Kidney tubule cell (primary cell): Measurements from ENCODE around the gene USP44.
A peak's percentile ranks its signal among the peaks of the same experiment; 100 is the strongest.

Experiments
- DNase-seq: peaks from one replicate; pipeline ENCODE4 v3.0.0-alpha.2; 2018; ENCODE audit warnings: low spot score

Gene USP44

DNA sequence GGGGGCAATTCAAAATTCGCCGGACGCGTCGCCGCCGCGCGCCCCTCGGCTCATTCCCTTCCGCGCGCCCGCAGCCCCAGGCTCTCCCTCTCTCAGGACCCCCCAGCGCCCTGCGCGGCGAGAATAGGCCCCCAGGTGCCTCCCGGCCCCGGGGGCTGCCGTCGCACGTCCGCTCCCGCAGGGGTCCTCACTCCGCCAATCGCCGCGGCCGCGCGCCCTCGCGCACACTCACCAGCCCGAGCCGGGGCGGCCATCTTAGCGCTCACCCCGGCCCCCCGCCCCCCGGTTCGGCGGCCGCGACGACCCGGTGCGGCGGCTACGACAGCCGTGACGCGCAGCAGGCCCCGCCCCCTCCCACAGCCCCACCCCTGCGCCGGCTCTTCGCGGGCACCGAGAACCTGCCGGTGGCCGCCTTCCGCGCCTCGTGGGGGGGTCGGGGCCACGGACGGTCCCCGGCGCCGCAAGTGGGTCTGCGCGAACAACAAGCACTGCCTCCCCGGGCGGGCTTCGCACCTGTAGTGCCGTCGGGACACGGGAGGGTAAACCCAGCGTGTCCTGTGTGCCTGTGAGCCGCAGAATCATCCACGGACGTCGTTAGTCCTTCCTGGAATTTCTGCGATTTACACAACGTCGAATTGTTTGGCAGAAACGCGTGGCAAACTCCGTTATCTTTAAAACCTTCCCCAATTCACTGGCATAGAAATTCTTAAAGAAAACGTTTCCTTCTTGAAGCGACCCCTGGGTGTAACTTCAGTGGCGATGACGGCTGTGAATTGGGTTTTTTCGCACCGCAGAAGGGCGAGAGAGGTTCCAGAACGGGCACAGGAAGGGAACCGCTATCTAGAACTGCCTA is 2.5 kb downstream of the USP44 start:
- DNase-seq: peak; percentile 52

DNA sequence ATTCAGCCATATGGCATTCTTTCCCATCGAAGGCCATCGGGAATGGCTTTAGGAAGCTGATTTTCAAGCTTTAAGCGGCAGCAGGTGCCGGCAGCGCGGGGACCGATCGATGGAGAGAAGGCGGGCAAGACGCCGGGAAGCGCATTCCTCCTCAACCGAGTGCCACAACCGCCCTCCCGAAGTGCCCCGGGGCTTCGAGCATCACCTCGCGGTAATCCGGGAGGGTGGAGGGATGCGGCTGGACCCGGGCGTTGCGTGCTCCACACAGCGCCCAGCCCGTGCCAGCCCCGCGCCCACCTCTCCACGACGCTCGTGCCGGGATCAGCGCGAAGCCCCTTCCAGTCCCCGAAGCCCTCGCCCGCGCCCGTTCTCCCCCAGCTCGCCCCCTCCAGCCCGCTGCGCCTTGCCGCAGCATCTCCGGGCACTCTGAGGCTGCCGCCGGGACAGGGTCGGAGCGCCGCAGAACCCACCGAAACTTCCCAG is 3.2 kb downstream of the USP44 start:
- peak; percentile 44 for DNase-seq

DNA sequence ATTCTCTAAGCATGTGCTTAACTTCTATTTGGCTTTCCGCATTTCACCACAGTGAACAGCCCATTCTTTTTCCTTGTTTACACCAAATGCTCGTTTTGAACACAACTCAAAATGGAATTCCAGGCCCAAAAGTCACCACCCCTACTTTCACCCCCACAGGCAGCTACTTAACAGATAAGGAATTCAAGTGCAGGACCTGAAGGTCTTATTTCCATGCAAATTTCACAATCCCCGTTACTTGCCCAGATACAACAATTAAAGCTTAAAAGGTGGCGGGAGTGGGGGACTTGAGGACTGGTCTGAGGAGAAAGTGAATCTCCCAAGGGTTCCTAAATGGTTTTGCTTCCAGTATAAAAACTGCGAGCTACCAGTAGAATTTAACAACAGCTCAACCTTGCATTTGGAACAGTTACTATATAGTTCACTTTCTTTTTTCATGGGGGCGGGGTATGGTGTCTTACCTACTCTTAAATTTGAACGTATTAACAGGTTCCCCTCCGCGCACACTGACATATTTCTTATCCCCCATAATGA is 3.7 kb downstream of the USP44 start:
- peak; percentile 10 for DNase-seq

GRCh38 chr12:95546491-95546813 is 4.8 kb downstream of the USP44 start:
- DNase-seq: no peak

DNA sequence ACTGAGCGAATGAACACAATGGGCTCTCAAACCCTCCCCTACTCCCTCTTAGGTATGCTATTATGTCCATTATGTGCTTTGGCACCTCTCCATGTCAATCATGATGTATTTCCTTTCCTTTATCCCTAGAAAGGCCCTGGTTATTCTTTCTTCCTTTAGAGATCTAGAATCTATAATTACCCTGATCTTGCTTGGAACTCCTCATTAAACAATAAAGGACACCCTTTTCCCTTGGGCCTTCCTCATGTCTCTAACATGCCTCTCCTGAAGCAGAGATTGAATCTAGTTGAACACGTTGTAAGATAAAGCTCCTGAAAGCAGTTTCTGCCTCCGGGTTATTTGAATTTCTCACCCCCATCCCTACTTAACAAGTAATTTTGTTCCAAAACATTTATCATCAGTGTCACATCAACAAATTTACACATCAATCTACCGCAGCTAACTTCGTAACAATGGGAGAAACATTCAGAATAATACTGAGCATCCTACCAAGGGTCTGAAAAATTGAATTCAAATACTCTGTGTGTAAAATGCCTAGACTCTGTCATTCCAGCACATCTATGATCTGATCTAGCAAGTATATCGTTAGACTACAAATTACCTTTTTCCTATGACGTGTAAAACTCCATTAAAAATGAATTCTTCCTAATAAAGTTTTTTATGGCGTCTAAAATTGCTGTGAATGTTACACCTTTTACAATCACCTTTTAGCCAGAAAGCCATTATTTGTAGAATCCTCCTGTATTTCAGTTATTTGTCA is 5.4 kb downstream of the USP44 start:
- DNase-seq: no peak

DNA sequence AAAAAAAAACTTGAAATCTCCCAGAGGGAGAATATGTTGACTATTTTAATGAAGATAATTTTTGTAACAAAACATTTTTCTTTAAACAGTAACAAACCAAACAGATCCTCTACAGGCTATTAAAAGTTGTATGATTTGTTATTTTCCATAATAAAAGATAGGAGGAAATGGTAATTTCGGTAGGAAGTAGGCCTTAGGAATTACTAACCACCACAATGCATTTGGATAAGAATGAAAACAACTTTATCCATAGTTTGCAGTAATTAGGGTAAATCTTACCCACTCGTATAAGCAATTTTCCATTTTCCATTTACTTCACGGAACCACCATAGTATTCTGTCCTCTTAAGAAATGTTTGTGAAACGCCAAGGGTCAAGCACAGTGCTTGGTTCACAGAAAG is 6.0 kb downstream of the USP44 start:
- DNase-seq: no peak

DNA sequence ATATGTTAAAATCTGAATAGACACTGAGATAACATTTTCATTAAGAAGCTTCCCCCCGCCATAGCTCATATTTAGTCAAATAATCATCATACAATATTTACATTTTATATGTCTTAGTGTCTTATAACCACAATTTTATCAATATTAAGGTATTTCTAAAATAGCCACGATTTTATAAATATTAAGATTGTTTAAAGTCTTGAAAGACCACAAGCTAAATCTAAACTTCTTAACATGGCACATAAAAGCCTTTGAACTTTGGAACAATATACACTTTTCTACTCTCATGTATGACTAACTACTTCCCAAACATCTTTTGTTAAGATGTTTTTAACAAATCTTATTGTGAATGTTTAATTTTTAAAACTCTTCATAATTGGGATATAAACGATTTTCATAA is 6.5 kb downstream of the USP44 start:
- DNase-seq: no peak

- DNase-seq: no peak
Measured at GRCh38 chr12:95543305-95543704, 8.0 kb downstream of the USP44 start.

DNA sequence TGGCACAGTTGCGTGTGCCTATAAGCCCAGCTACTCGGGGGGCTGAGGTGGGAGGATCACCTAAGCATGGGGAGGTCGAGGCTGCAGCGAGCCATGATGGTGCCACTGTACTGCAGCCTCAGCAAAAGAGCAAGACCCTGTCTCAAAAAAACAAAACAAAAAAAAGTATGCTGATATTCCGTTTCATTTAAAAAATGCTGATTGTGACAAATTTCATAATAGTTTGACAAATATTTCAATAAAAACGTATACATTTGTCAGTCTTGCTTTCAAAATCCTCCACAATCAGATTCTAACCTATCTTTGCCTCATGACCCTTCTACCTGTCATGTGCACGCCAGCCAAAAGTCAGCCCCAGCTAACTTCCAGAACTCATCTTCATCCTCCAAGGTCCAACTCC is 9.8 kb downstream of the USP44 start:
- no peak for DNase-seq

DNA sequence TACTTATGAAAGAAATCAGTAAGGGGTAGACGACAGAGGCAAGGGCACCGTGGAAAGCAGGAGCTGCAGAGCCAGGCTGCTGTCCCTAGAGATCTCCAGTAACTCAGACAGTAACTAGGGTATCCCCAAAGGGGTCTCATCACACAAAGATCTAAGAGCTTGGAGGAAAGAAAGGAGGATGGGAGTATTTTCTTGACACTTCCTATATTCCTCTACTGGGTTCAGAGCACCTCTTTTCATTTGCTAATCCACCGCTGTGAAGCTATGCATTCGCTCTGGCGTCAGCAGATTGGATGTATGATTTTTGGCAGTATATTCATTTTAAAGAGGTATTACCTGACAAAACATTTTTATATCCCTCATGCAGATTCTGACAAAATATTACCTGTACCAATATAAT is 12.6 kb downstream of the USP44 start:
- DNase-seq: no peak

GRCh38 chr12:95538006-95538405 is 13.3 kb downstream of the USP44 start:
- no peak for DNase-seq

- DNase-seq: no peak
Measured at GRCh38 chr12:95533985-95534384, 17.3 kb downstream of the USP44 start.

- DNase-seq: peak; percentile 21
Measured at GRCh38 chr12:95532851-95533250, 18.4 kb downstream of the USP44 start.

GRCh38 chr12:95529693-95530225 is 21.5 kb downstream of the USP44 start:
- DNase-seq: no peak

GRCh38 chr12:95528431-95528830 is 22.8 kb downstream of the USP44 start:
- no peak for DNase-seq

DNA sequence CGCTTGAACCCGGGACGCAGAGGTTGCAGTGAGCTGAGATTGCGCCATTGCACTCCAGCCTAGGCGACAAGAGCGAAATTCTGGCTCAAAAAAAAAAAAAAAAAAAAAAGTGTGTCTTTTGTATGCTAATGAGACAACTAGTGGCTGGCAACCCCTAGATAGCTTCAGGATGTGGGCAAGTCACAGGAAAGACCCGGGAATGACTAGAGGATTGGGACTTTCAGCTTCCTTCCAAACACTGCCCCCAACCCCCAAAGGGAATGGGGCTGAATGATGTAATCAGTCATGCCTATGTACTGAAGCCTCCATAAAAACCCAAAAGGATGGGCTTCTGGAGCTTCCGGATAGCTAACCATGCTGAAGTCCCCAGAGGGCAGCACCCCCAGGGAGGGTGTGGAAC is 28.6 kb downstream of the USP44 start:
- DNase-seq: no peak

DNA sequence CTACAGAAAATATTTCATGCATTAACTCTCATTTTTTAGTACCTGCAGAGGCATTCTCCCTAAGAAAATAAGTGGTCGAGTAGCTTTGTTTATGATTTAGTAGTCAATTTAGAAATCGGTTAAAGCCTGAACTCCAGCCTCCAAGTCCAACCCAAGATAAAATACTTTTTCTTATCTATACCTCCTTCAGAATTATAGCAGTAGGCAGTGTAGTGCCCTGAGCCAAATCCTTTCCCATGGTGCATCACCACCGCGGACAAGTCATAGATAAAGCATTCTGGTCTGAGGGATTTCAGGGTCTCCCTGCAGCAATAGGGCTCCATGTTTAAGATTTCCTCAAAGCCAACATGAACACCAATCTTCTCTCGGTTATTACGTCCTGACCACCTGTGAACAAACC is 30.5 kb downstream of the USP44 start:
- DNase-seq: no peak

GRCh38 chr12:95518944-95519343 is 32.3 kb downstream of the USP44 start:
- no peak for DNase-seq

DNA sequence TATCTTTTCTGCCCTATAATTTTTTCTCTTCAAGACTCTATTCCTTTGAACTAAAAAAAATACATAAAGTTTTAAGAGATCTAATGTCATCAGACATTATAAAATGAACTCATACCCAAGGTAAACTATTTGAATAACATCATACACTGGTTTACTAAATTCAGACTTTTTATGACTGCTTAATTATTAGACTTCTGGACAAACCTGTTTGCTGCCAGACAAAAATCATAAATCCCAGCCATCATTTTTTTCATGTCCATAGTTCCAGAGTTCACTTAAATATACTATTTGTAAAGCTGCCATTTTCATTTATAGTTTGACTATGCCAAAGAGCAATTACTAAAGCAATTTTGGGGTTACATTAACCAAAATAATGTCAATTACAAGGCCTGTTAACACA is 34.0 kb downstream of the USP44 start:
- DNase-seq: no peak

- DNase-seq: no peak
Measured at GRCh38 chr12:95516757-95517156, 34.5 kb downstream of the USP44 start.

GRCh38 chr12:95515197-95515596 is 36.1 kb downstream of the USP44 start:
- no peak for DNase-seq

DNA sequence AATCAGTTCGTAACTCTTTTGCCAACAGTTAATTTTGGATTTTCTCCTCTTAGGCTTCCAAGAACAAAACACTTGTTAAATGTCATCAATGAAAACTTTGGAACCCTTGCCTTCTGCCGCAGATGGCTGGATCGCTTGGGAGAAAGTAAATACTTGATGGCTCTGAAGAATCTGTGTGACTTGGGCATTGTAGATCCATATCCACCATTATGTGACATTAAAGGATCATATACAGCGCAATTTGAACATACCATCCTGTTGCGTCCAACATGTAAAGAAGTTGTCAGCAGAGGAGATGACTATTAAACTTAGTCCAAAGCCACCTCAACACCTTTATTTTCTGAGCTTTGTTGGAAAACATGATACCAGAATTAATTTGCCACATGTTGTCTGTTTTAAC is 37.7 kb downstream of the USP44 start:
- DNase-seq: no peak

DNA sequence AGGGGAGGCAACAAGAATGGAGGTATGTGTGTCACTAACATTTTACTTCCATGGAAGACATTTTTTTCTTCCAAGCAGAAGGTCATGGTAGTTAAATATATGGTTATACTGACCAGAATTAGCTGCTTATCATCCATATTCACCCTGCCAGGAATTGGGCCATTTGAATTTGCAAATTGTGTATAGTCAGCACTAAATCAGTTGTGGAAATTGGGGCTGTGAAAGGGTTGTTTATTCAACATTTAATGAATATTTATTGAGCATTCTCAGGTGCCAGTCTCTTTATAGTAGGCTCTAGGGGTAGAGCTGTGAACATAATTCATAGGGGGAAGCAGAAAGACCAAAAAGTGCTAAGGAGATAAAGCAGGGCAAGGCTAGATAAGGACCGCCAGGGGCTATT is 39.3 kb downstream of the USP44 start:
- no peak for DNase-seq
